Vagina (tissue), 2 donors: ENCODE measurements around the gene THSD7B. TPM values are rescaled to one million over a fixed set of nuclear protein-coding genes. Genes with fewer than 3 reads are reported as not detected.

Source experiments
- DNase-seq, 2 donors: peaks; one replicate each; pipeline ENCODE4 v3.0.0-alpha.2; 2017; ENCODE audit errors: extremely low spot score in 2 of 2
- H3K27ac ChIP-seq: fragments of 200-600 bp; sonication (generic); one replicate; pipeline ENCODE4 v1.5.1; 2019
- H3K27me3 ChIP-seq: fragments of 200-600 bp; sonication (generic); one replicate; pipeline ENCODE4 v1.5.1; 2019
- H3K36me3 ChIP-seq, 2 donors: fragments of 200-600 bp; sonication (generic); one replicate each; pipeline ENCODE4 v1.5.1; 2017 to 2019
- H3K4me1 ChIP-seq: fragments of 200-600 bp; sonication (generic); one replicate; pipeline ENCODE4 v1.5.1; 2019
- H3K4me3 ChIP-seq, 2 donors: fragments of 200-600 bp; sonication (generic); 1 replicate in 1 of 2; 2 replicates in 1 of 2; pipeline ENCODE4 v1.5.1; 2016 to 2019
- H3K9me3 ChIP-seq: fragments of 200-600 bp; sonication (generic); one replicate; pipeline ENCODE4 v1.5.1; 2019
- POLR2A ChIP-seq, 2 donors: fragments of 450-650 bp; IDR thresholded peaks; one replicate each; pipeline ENCODE4 v1.6.1; 2017; ENCODE audit warnings: antibody characterized with exemption in 2 of 2, mild to moderate bottlenecking in 2 of 2, moderate library complexity in 2 of 2
- POLR2AphosphoS5 ChIP-seq, 2 donors: sonication (generic); formaldehyde crosslinking; IDR thresholded peaks; one replicate each; pipeline ENCODE4 v1.9.0; 2017; ENCODE audit warnings: antibody characterized with exemption in 2 of 2, mild to moderate bottlenecking in 2 of 2, low read depth in 1 of 2; ENCODE audit not compliant: insufficient read depth in 1 of 2
- intact Hi-C: fragments of 100-400 bp; cut with DNase I; formaldehyde crosslinking; loops from one replicate; pipeline ENCODE4 v1.15.1; 2023
- total RNA-seq: library from RNA; depleted of rRNA; stranded (reverse); fragments of >200 nt; gene quantifications from one replicate; pipeline ENCODE4 v1.2.3, GENCODE V29; 2016
- TF ChIP-seq, protein P1 (sequence below), 3 experiments: fragments of 450-650 bp in 2 of 3; fragments of 200-600 bp in 1 of 3; sonication (generic) in 1 of 3; IDR thresholded peaks; one replicate each; pipeline ENCODE4 v1.5.1; 2017 to 2019; ENCODE audit warnings: antibody characterized with exemption in 3 of 3, mild to moderate bottlenecking in 2 of 3, moderate library complexity in 2 of 3

Gene THSD7B
- total RNA-seq, 1 donor from 2014 or later, result 0.49 TPM

DNA sequence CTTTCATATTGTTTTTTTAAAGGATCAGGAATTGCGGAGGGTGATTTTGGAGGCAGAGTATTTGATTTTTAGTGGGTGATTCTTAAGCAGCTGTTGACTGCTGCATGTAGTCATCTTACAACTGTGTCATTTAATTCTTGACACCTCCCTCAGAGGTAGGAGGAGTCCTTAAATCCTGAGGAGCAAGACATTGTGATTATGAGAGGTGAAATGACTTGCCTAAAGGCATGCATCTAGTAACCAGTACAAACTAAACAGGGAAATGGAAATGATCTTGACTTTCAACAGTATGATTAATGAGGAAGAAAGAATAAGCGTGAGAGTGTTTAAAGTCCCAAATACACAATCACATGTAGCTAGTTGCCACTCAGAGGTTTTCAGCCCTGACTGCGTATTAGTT lies 440.7 kb downstream of the THSD7B start:
- no peak for DNase-seq
- Histone ChIP-seq H3K4me3 (no peak overlapping the region), H3K36me3 (no peaks in the 10 kb centered on the region), H3K4me1 (no peaks in the 10 kb centered on the region), H3K27me3 (no peaks in the 10 kb centered on the region), H3K9me3 (no peaks in the 10 kb centered on the region), H3K27ac (no peak overlapping the region)
- intact Hi-C loops, result no loop called here
- TF ChIP-seq POLR2A (IDR thresholded peaks at IDR 0.05) (no peak), POLR2AphosphoS5 (IDR thresholded peaks at IDR 0.05; ENCODE audit: insufficient read depth in 1 of 2, low read depth in 1 of 2) (no peak)
- TF ChIP-seq, protein P1, sequence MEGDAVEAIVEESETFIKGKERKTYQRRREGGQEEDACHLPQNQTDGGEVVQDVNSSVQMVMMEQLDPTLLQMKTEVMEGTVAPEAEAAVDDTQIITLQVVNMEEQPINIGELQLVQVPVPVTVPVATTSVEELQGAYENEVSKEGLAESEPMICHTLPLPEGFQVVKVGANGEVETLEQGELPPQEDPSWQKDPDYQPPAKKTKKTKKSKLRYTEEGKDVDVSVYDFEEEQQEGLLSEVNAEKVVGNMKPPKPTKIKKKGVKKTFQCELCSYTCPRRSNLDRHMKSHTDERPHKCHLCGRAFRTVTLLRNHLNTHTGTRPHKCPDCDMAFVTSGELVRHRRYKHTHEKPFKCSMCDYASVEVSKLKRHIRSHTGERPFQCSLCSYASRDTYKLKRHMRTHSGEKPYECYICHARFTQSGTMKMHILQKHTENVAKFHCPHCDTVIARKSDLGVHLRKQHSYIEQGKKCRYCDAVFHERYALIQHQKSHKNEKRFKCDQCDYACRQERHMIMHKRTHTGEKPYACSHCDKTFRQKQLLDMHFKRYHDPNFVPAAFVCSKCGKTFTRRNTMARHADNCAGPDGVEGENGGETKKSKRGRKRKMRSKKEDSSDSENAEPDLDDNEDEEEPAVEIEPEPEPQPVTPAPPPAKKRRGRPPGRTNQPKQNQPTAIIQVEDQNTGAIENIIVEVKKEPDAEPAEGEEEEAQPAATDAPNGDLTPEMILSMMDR (IDR thresholded peaks at IDR 0.05), result no peak

DNA sequence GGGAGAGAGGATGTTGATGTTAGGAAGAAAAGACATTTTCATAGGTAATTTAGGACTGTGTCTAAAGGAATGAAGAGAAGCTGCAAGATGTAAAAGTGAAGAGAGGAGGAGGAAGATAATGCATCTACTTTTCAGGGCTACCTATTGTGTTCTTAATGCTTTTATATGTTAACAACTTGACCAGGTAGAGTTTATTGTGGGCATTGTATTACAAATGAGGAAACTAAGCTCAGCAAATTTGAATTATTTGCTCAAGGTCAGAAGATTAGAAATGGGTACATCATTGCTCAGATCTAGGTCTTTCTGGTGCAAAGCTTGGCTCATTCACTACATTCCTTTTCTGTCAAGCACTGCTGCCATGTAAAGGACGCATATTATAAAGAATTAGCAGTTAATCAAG lies 441.7 kb downstream of the THSD7B start:
- TF ChIP-seq, protein P1 (IDR thresholded peaks at IDR 0.05), result no peak
- TF ChIP-seq POLR2AphosphoS5 (IDR thresholded peaks at IDR 0.05; ENCODE audit: insufficient read depth in 1 of 2, low read depth in 1 of 2) (no peak), POLR2A (IDR thresholded peaks at IDR 0.05) (no peak)

GRCh38 chr2:137208431-137208891 lies 443.1 kb downstream of the THSD7B start:
- no peaks in the 10 kb centered on the region for H3K9me3 ChIP-seq
- H3K36me3 ChIP-seq, result no peaks in the 10 kb centered on the region
- no peaks in the 10 kb centered on the region for H3K27me3 ChIP-seq
- no peak for TF ChIP-seq POLR2AphosphoS5 (IDR thresholded peaks at IDR 0.05; ENCODE audit: insufficient read depth in 1 of 2, low read depth in 1 of 2)
- TF ChIP-seq, protein P1 (IDR thresholded peaks at IDR 0.05), result no peak
- no peak for TF ChIP-seq POLR2A (IDR thresholded peaks at IDR 0.05)
- DNase-seq, result no peak
- H3K27ac ChIP-seq, result no peak overlapping the region
- no peak overlapping the region for H3K4me3 ChIP-seq
- intact Hi-C loops, result no loop called here
- no peaks in the 10 kb centered on the region for H3K4me1 ChIP-seq

More for the DNA sequence above, 441.7 kb downstream of the THSD7B start:
- H3K27me3 ChIP-seq, result no peaks in the 10 kb centered on the region
- H3K4me3 ChIP-seq, result no peak overlapping the region
- intact Hi-C loops, result no loop called here
- H3K9me3 ChIP-seq, result no peaks in the 10 kb centered on the region
- DNase-seq, result no peak
- no peaks in the 10 kb centered on the region for H3K4me1 ChIP-seq
- no peak overlapping the region for H3K27ac ChIP-seq
- H3K36me3 ChIP-seq, result no peaks in the 10 kb centered on the region

DNA sequence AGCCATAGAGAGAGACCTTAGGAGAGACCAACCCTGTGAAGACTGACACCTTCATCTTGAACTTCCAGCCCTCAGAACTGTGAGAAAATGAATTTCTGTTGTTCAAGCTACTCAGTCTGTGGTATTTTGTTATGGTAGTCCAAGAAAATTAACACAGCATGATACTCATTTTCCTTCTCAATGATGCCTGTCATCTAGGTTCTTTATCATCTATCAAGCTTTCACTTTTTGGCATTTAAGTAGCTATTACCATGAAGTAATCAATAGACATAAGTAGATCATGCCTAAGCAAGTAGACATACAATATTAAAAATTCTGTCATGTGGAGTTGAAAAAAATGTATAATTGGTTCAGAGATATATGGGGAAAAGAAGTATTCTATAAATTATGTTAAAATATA lies 444.7 kb downstream of the THSD7B start:
- H3K9me3 ChIP-seq, result no peaks in the 10 kb centered on the region
- TF ChIP-seq POLR2AphosphoS5 (IDR thresholded peaks at IDR 0.05; ENCODE audit: insufficient read depth in 1 of 2, low read depth in 1 of 2), result no peak
- TF ChIP-seq, protein P1 (IDR thresholded peaks at IDR 0.05), result no peak
- TF ChIP-seq POLR2A (IDR thresholded peaks at IDR 0.05), result no peak
- intact Hi-C loops, result no loop called here
- H3K4me3 ChIP-seq, result no peak overlapping the region
- H3K27me3 ChIP-seq, result no peaks in the 10 kb centered on the region
- no peaks in the 10 kb centered on the region for H3K36me3 ChIP-seq
- no peak overlapping the region for H3K27ac ChIP-seq
- no peak for DNase-seq
- no peaks in the 10 kb centered on the region for H3K4me1 ChIP-seq

GRCh38 chr2:137211761-137212160 lies 446.4 kb downstream of the THSD7B start:
- no peak overlapping the region for H3K4me3 ChIP-seq
- H3K9me3 ChIP-seq, result no peaks in the 10 kb centered on the region
- H3K36me3 ChIP-seq, result no peaks in the 10 kb centered on the region
- no peak for DNase-seq
- no peak overlapping the region for H3K27ac ChIP-seq
- intact Hi-C loops, result no loop called here
- no peaks in the 10 kb centered on the region for H3K4me1 ChIP-seq
- no peaks in the 10 kb centered on the region for H3K27me3 ChIP-seq
- TF ChIP-seq, protein P1 (IDR thresholded peaks at IDR 0.05), result no peak
- TF ChIP-seq POLR2AphosphoS5 (IDR thresholded peaks at IDR 0.05; ENCODE audit: insufficient read depth in 1 of 2, low read depth in 1 of 2) (no peak), POLR2A (IDR thresholded peaks at IDR 0.05) (no peak)
